Measurements from ENCODE around the gene MBOAT1. TPM values are rescaled to one million over a fixed set of nuclear protein-coding genes. Genes with fewer than 3 reads are reported as not detected.

MBOAT1 gene
- total RNA-seq, 1 donor from 2014 or later = 10.9 TPM

DNA sequence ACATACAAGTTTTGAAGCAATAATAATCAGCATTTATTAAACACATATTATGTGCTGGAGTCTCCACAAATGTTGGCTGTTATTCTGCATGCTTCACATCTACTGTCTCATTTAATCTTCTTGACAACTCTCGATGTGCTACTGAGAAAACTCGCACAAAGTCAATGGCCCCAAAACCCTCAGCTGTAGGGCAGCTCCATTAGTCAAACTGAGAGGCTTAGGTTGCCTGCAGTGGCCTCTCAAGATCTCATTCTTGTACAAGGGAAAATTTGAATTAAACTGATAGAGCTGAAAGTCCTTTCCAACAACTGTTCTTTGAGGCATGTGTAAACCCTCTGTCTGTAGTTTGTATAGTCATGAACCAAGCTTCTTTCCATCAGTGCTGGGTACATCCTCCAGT lies 49.8 kb downstream of the MBOAT1 start:
- DNase-seq (ENCODE audit: low read depth) = no peak
- no peak overlapping the region for H3K4me3 ChIP-seq (ENCODE audit: low read depth, low read length)
- TF ChIP-seq, protein P1, sequence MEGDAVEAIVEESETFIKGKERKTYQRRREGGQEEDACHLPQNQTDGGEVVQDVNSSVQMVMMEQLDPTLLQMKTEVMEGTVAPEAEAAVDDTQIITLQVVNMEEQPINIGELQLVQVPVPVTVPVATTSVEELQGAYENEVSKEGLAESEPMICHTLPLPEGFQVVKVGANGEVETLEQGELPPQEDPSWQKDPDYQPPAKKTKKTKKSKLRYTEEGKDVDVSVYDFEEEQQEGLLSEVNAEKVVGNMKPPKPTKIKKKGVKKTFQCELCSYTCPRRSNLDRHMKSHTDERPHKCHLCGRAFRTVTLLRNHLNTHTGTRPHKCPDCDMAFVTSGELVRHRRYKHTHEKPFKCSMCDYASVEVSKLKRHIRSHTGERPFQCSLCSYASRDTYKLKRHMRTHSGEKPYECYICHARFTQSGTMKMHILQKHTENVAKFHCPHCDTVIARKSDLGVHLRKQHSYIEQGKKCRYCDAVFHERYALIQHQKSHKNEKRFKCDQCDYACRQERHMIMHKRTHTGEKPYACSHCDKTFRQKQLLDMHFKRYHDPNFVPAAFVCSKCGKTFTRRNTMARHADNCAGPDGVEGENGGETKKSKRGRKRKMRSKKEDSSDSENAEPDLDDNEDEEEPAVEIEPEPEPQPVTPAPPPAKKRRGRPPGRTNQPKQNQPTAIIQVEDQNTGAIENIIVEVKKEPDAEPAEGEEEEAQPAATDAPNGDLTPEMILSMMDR (conservative IDR thresholded peaks at IDR 0.05; ENCODE audit: low read depth, low read length) = no peak

DNA sequence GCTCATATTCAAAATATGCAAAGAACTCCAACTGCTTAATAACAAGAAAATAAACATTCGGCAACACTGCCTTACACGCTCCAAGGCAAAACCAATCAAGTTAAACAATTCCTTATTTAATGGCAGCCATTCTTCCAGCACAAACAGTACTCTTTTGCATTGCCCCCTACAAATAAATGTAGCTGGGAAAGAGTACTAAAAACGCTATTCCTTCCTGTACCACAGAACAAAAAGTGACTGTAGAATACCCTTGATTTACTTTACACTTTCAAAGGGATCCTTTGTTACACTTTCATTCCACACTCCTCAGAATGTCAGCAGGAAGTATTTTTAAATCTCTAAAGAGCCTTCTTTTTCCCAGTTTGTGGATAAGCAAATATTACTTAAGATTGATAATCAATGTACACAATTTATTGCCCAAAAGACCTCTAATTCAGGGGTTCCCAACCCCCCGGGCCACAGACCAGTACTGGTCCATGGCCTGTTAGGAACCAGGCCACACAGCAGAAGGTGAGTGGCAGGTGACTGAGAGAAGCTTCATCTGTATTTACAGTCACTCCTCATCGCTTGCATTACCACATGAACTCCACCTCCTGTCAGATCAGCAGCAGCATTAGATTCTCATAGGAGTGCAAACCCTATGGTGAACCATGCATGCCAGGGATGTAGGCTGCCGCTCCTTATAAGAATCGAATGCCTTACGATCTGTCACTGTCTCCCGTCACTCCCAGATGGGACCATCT lies 51.6 kb downstream of the MBOAT1 start:
- TF ChIP-seq, protein P1 (conservative IDR thresholded peaks at IDR 0.05; ENCODE audit: low read depth, low read length) = no peak
- no peak for DNase-seq (ENCODE audit: low read depth)
- no peak overlapping the region for H3K4me3 ChIP-seq (ENCODE audit: low read depth, low read length)

DNA sequence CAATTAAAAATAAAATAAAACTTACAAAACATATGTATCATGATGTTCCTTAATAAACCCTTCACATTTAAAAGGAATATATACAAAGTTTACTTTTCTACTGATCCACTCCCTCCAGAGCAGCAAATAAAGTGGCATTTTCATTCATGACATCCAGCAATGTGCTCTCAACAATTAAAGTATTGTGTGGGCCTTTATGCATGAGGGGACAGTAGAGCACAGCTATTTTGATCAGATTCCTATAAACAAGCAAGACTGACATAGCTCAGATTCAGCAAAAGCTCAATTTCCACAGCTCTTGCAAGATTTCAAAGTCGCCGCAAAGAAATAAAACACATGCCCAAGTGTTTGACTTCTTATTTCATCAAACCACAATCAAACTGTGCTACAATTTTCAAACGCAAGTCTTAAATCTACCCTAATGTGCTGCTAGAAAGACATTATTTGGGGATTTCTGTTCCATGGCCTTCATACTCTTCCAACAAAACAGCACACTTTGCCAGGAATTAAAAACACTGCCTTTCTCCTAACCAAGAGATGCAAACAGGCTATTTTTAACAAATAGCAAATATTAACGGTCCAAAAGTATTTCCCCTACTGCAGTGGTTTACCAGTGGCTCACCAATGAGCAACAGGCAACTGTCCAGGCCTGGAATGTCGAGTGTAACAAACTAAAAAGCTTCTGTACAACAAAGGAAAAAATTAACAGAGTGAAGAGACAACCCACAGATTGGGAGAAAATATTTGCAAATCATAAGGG lies 52.3 kb downstream of the MBOAT1 start:
- TF ChIP-seq, protein P1 (conservative IDR thresholded peaks at IDR 0.05; ENCODE audit: low read depth, low read length) = no peak
- DNase-seq (ENCODE audit: low read depth) = no peak
- H3K4me3 ChIP-seq (ENCODE audit: low read depth, low read length) = no peak overlapping the region

DNA sequence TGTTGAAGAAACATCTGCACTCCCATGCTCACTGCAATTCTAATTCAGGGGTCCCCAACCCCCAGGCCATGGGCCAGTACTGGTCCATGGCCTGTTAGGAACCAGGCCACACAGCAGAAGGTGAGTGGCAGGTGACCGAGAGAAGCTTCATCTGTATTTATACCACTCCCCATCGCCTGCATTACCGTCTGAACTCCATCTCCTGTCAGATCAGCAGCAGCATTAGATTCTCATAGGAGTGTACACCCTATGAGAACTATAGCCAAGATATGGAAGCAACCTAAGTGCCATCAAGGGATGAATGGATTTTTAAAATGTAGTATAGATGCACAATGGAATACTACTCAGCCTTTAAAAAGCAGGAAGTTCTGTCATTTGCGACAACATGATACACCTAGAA lies 53.2 kb downstream of the MBOAT1 start:
- no peak for DNase-seq (ENCODE audit: low read depth)
- no peak overlapping the region for H3K4me3 ChIP-seq (ENCODE audit: low read depth, low read length)
- TF ChIP-seq, protein P1 (conservative IDR thresholded peaks at IDR 0.05; ENCODE audit: low read depth, low read length) = no peak

DNA sequence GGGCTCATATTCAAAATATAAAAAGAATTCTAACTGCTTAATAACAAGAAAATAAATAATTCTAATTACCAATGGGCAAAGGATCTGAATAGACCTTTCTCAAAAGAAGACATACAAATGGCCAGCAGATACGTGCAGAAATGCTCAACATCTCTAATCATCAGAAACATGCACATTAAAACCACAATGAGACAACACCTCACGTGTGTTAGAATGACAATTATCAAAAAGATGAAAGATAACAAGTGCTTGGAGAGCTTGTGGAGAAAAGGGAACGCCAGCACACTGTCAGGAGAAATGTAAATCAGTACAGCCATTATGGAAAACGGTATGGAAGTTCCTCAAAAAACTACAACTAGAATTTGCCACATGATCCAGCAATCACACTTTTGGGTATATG lies 53.6 kb downstream of the MBOAT1 start:
- TF ChIP-seq, protein P1 (conservative IDR thresholded peaks at IDR 0.05; ENCODE audit: low read depth, low read length) = no peak
- no peak for DNase-seq (ENCODE audit: low read depth)
- no peak overlapping the region for H3K4me3 ChIP-seq (ENCODE audit: low read depth, low read length)

DNA sequence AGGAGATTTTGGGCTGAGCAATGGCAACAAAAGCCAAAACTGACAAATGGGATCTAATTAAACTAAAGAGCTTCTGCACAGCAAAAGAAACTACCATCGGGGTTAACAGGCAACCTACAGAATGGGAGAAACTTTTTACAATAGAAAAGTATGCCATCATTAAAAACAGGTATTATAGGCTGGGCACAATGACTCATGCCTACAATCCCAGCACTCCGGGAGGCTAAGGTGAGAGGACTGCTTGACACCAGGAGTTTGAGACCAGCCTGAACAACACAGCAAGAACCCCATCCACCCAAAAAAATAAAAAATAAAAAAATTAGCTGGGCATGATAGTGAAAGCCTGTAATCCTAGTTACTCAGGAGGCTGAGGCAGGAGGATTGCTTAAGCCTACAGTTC lies 55.4 kb downstream of the MBOAT1 start:
- DNase-seq (ENCODE audit: low read depth) = no peak
- TF ChIP-seq, protein P1 (conservative IDR thresholded peaks at IDR 0.05; ENCODE audit: low read depth, low read length) = no peak
- no peak overlapping the region for H3K4me3 ChIP-seq (ENCODE audit: low read depth, low read length)

Measured in epithelial cell of proximal tubule (primary cell).